HepG2 (cell line): ENCODE measurements around the gene NT5M. TPM values are rescaled to one million over a fixed set of nuclear protein-coding genes. Genes with fewer than 3 reads are reported as not detected.

Experiments used
- ATAC-seq: fragments of 200-7000 bp; cut with Tn5 transposase; 3 replicates; pipeline ENCODE4 v1.9.1; 2020; ENCODE audit warnings: mild to moderate bottlenecking, moderate library complexity
- BruUV-seq: library from RNA; stranded (reverse); fragments of 400-500 nt; replicated peaks from 2 replicates; lab custom pipeline; 2021; lab: Mats Ljungman, UMichigan
- CTCF ChIA-PET: fragments of 300-600 bp; formaldehyde crosslinking; extraction: SDS; loops from one replicate; lab custom pipeline; 2021; ENCODE audit warnings: low total read pairs, inconsistent platforms, low intra/inter-chr PET ratio; lab: Yijun Ruan, JAX
- POLR2A ChIA-PET: fragments of 350-600 bp; sonication (Branson Sonifier 250); formaldehyde crosslinking; loops from one replicate; lab custom pipeline; 2020; ENCODE audit warnings: antibody characterized with exemption, inconsistent platforms; lab: Yijun Ruan, JAX
- DNase-seq: peaks from one replicate; pipeline ENCODE4 v3.0.0-alpha.2; 2015; ENCODE audit warnings: low spot score
- FAIRE-seq: peaks from 3 replicates; lab custom pipeline; 2011; peaks lifted over from hg19 to GRCh38; lab: Jason Lieb, UNC
- H2AFZ ChIP-seq: one replicate; pipeline ENCODE4 v1.6.1; 2011; ENCODE audit warnings: low read length, inconsistent platforms
- H3K27ac ChIP-seq: fragments of 300-600 bp; 3 replicates; pipeline ENCODE4 v1.8.0; 2011; ENCODE audit warnings: mixed run types, mild to moderate bottlenecking, mixed read lengths, low read length, inconsistent platforms; ENCODE audit not compliant: insufficient read depth; ENCODE audit errors: extremely low read length
- H3K27me3 ChIP-seq, 2 experiments: fragments of 200-600 bp in 1 of 2; 2 replicates in 1 of 2; 3 replicates in 1 of 2; pipeline versions ENCODE4 v1.6.0 to v1.8.0; 2011; ENCODE audit warnings: low read length in 2 of 2, mild to moderate bottlenecking in 2 of 2, moderate library complexity in 2 of 2, inconsistent platforms in 1 of 2; ENCODE audit not compliant: insufficient read depth in 2 of 2, control insufficient read depth in 1 of 2
- H3K36me3 ChIP-seq, 2 experiments: fragments of 200-600 bp in 1 of 2; replicated peaks in 1 of 2; 2 replicates in 1 of 2; 3 replicates in 1 of 2; pipeline versions ENCODE4 v1.5.1 to v1.8.0; 2011; ENCODE audit warnings: low read length in 2 of 2, inconsistent platforms in 1 of 2; ENCODE audit not compliant: insufficient read depth in 2 of 2, control insufficient read depth in 1 of 2
- H3K4me1 ChIP-seq: 2 replicates; pipeline ENCODE4 v1.5.1; 2012; ENCODE audit warnings: low read length, inconsistent platforms; ENCODE audit not compliant: insufficient read depth
- H3K4me2 ChIP-seq: 2 replicates; pipeline ENCODE4 v1.6.0; 2011; ENCODE audit warnings: low read depth, low read length, inconsistent platforms
- H3K4me3 ChIP-seq, 3 experiments: fragments of 200-600 bp in 1 of 3; sonication (generic), shearing (Covaris generic) in 1 of 3; replicated peaks in 1 of 3; 2 replicates each; pipeline ENCODE4 v1.5.1; 2011 to 2016; ENCODE audit warnings: low read length in 3 of 3, inconsistent platforms in 2 of 3, low read depth in 2 of 3, mild to moderate bottlenecking in 2 of 3, control low read depth in 1 of 3, mixed read lengths in 1 of 3; ENCODE audit not compliant: insufficient read depth in 1 of 3
- H3K79me2 ChIP-seq: one replicate; pipeline ENCODE4 v1.6.1; 2011; ENCODE audit warnings: low read length, inconsistent platforms; ENCODE audit not compliant: insufficient read depth
- H3K9ac ChIP-seq: 2 replicates; pipeline ENCODE4 v1.6.0; 2011; ENCODE audit warnings: mild to moderate bottlenecking, low read depth, low read length, inconsistent platforms; ENCODE audit not compliant: insufficient read depth
- H3K9me3 ChIP-seq: 2 replicates; pipeline ENCODE4 v1.5.1; 2012; ENCODE audit warnings: mild to moderate bottlenecking, low read length
- H4K20me1 ChIP-seq: 2 replicates; pipeline ENCODE4 v1.6.0; 2011; ENCODE audit warnings: inconsistent platforms, mild to moderate bottlenecking, low read length, moderate library complexity; ENCODE audit not compliant: insufficient read depth
- BRF2 ChIP-seq: sonication (generic); formaldehyde crosslinking; IDR thresholded peaks from 2 replicates; pipeline ENCODE4 v1.8.1; 2022; ENCODE audit warnings: mild to moderate bottlenecking, missing genetic modification reagents
- CBFB ChIP-seq: sonication (generic); formaldehyde crosslinking; IDR thresholded peaks from 2 replicates; pipeline ENCODE4 v1.4.0; 2020; ENCODE audit warnings: missing genetic modification reagents
- KDM6A ChIP-seq: IDR thresholded peaks from 2 replicates; pipeline ENCODE4 v1.6.1; 2016; ENCODE audit warnings: low read depth
- MXD1 ChIP-seq: sonication (generic); formaldehyde crosslinking; IDR thresholded peaks from 2 replicates; pipeline ENCODE4 v1.4.0; 2020; ENCODE audit warnings: mild to moderate bottlenecking, missing genetic modification reagents
- SP140L ChIP-seq: sonication (generic); formaldehyde crosslinking; IDR thresholded peaks from 2 replicates; pipeline ENCODE4 v1.4.0; 2020; ENCODE audit warnings: missing genetic modification reagents, borderline replicate concordance
- TFE3 ChIP-seq: IDR thresholded peaks from 2 replicates; pipeline ENCODE4 v1.6.1; 2016
- ZC3H13 ChIP-seq: sonication (generic); formaldehyde crosslinking; IDR thresholded peaks from 2 replicates; pipeline ENCODE4 v1.8.1; 2023; ENCODE audit warnings: mild to moderate bottlenecking, missing genetic modification reagents, moderate library complexity
- ZNF326 ChIP-seq: sonication (generic); formaldehyde crosslinking; IDR thresholded peaks from 2 replicates; pipeline ENCODE4 v1.4.0; 2020; ENCODE audit warnings: missing genetic modification reagents, borderline replicate concordance
- ZNF331 ChIP-seq: sonication (generic); formaldehyde crosslinking; IDR thresholded peaks from 2 replicates; pipeline ENCODE4 v1.4.0; 2020; ENCODE audit warnings: missing genetic modification reagents
- ZNF33A ChIP-seq: sonication (generic); formaldehyde crosslinking; IDR thresholded peaks from 2 replicates; pipeline ENCODE4 v1.5.1; 2020; ENCODE audit warnings: missing genetic modification reagents, mild to moderate bottlenecking, moderate library complexity, borderline replicate concordance
- ZNF557 ChIP-seq: sonication (generic); formaldehyde crosslinking; IDR thresholded peaks from 2 replicates; pipeline ENCODE4 v1.4.0; 2020; ENCODE audit warnings: missing genetic modification reagents
- ZNF878 ChIP-seq: sonication (generic); formaldehyde crosslinking; IDR thresholded peaks from 2 replicates; pipeline ENCODE4 v1.8.1; 2023; ENCODE audit warnings: mild to moderate bottlenecking, missing genetic modification reagents, moderate library complexity
- WGBS: methylation state at CpG from one replicate; pipeline ENCODE4 v1.1.6; 2017; ENCODE audit warnings: low lambda C conversion rate; 5-methylcytosine and 5-hydroxymethylcytosine counted together
- in situ Hi-C: cut with HindIII; loops from 2 replicates; pipeline ENCODE4 v1.10.0; 2017; ENCODE audit warnings: low pct_unique_long_range_greater_than_20kb; ENCODE audit not compliant: extremely low pct_ligation_motif_present
- intact Hi-C: fragments of 100-400 bp; cut with micrococcal nuclease; formaldehyde crosslinking; loops from one replicate; pipeline ENCODE4 v1.10.0; 2022; ENCODE audit not compliant: unreplicated experiment
- polyA plus RNA-seq, 8 experiments: library from polyadenylated mRNA; depleted of rRNA in 3 of 8; stranded (reverse) in 7 of 8; unstranded in 1 of 8; fragments of >200 nt; fragmentation: Illumina TruSeq in 4 of 8; extraction: Trizol in 4 of 8; gene quantifications; 2 replicates each; pipeline versions ENCODE4 v1.2.1 to v1.2.3, GENCODE V29; 2011 to 2016; ENCODE audit warnings: low read depth in 4 of 8, missing spikeins in 1 of 8, mixed read lengths in 1 of 8; ENCODE audit not compliant: insufficient read depth in 1 of 8
- total RNA-seq, 5 experiments: library from RNA; depleted of rRNA; stranded (reverse); fragments of >200 nt; fragmentation: Illumina TruSeq; extraction: Trizol; gene quantifications; 2 replicates each; pipeline ENCODE4 v1.2.3, GENCODE V29; 2016; ENCODE audit warnings: low read depth in 1 of 5

The NT5M gene
- total and polyA plus RNA-seq, 2 of the 13 experiments (the other 11 are each of a cell fraction or from before 2014, with no cell fraction given): 0.55 to 0.78 TPM

- intact Hi-C loops: no loop called here
- Histone ChIP-seq H3K9me3 (no peaks in the 10 kb centered on the region), H2AFZ (no peak overlapping the region), H3K79me2 (no peaks in the 10 kb centered on the region), H4K20me1 (no peaks in the 10 kb centered on the region), H3K27me3 (peaks cover 0 to 32% of the 10 kb centered on the region in 2 experiments; a peak in 4 of 5 replicates), H3K4me2 (no peak overlapping the region), H3K27ac (no peak overlapping the region), H3K36me3 (no peaks in the 10 kb centered on the region), H3K4me1 (peaks cover 64% of the 10 kb centered on the region), H3K9ac (no peak overlapping the region), H3K4me3 (no peak overlapping the region)
- DNase-seq: no peak
- no TSS peak for BruUV-seq
- in situ Hi-C loops: no loop called here
- WGBS: 69% methylated on average over 7 of the region's 14 CpGs
- TF ChIP-seq BRF2 (CRISPR knock-in tag) (no peak), ZNF326 (CRISPR knock-in tag) (no peak), ZC3H13 (CRISPR knock-in tag) (no peak), ZNF331 (CRISPR knock-in tag) (no peak), MXD1 (no peak), SP140L (no peak), KDM6A (CRISPR knock-in tag) (no peak), ZNF878 (CRISPR knock-in tag) (no peak), ZNF557 (CRISPR knock-in tag) (no peak), CBFB (CRISPR knock-in tag) (no peak), TFE3 (CRISPR knock-in tag) (no peak), ZNF33A (CRISPR knock-in tag) (no peak)
- ChIA-PET CTCF (no interaction called here), POLR2A (interaction anchor here (0.8 to 4.1 kb wide), 3 partner anchors 143 to 219 kb away, joined by 3 to 15 read pairs (median 3); partner anchors contain the start of gene RASD1)
- ATAC-seq: no peak
- no peak for FAIRE-seq
These were observed 49.9 kb downstream of the NT5M start for GRCh38 chr17:17352836-17353624.
